Mucosa of rectum (tissue), 2 donors: ENCODE measurements around the gene RAD51B.
A peak's percentile ranks its signal among the peaks of the same experiment; 100 is the strongest.
"Not testable (repeated sequence)": the region's sequence is repeated elsewhere in the genome, so short reads cannot be mapped to it uniquely, and the experiment has no call there.

ENCODE experiments used
- H3K27ac ChIP-seq, 2 donors: one replicate each; pipeline ENCODE4 v1.7.0; 2013; ENCODE audit warnings: inconsistent platforms in 2 of 2, low read depth in 2 of 2, low read length in 2 of 2
- H3K27me3 ChIP-seq, 2 donors: one replicate each; pipeline ENCODE4 v1.7.0; 2013; ENCODE audit warnings: low read length in 2 of 2; ENCODE audit not compliant: control insufficient read depth in 2 of 2, insufficient read depth in 2 of 2
- H3K36me3 ChIP-seq, 2 donors: one replicate each; pipeline ENCODE4 v1.7.0; 2013; ENCODE audit warnings: low read length in 2 of 2; ENCODE audit not compliant: control insufficient read depth in 2 of 2, insufficient read depth in 2 of 2
- H3K4me1 ChIP-seq, 2 donors: one replicate each; pipeline ENCODE4 v1.7.0; 2013; ENCODE audit warnings: low read length in 2 of 2, mild to moderate bottlenecking in 1 of 2; ENCODE audit not compliant: control insufficient read depth in 2 of 2, insufficient read depth in 2 of 2
- H3K4me3 ChIP-seq, 2 donors: one replicate each; pipeline ENCODE4 v1.7.0; 2013; ENCODE audit warnings: low read length in 2 of 2
- H3K9ac ChIP-seq, 2 donors: one replicate each; pipeline ENCODE4 v1.7.0; 2013; ENCODE audit warnings: low read length in 2 of 2, low read depth in 1 of 2, mild to moderate bottlenecking in 1 of 2
- H3K9me3 ChIP-seq, 2 donors: one replicate each; pipeline ENCODE4 v1.7.0; 2013; ENCODE audit warnings: low read length in 2 of 2; ENCODE audit not compliant: control insufficient read depth in 2 of 2
- donor health status: healthy.
- donor health status: Normal muscosa, but diverticular disease.

RAD51B gene

GRCh38 chr14:68297876-68298468 lies 478.4 kb downstream of the RAD51B start:
- Histone ChIP-seq H3K4me1 (peaks cover 17 to 28% of the 10 kb centered on the region in 2 donors), H3K9me3 (no peaks in the 10 kb centered on the region), H3K27me3 (no peaks in the 10 kb centered on the region), H3K9ac (no peak overlapping the region), H3K36me3 (no peaks in the 10 kb centered on the region), H3K4me3 (no peak overlapping the region), H3K27ac (no peak overlapping the region)

DNA sequence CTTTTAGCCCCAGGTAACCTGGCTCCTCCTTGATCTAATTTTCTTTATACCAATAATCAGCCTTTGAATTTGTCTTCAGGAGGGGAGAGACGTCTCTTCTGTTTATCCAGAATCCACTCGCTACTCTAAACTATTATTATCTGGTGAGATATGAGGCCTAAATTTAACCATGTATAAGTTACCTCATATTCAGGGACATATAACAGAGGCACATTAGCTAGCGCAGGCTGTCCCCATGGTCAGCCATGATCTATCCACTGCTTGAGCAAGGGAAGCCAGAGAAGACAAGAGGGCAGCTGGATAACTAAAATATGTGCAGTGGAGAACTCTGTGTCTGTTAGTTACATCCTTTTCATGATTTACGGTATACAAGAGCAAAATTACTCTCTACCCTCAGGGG lies 481.0 kb downstream of the RAD51B start:
- Histone ChIP-seq H3K4me1 (peaks cover 3 to 7% of the 10 kb centered on the region in 2 donors), H3K36me3 (no peaks in the 10 kb centered on the region), H3K9me3 (no peaks in the 10 kb centered on the region), H3K4me3 (no peak overlapping the region), H3K27ac (no peak overlapping the region), H3K9ac (no peak overlapping the region), H3K27me3 (no peaks in the 10 kb centered on the region)

DNA sequence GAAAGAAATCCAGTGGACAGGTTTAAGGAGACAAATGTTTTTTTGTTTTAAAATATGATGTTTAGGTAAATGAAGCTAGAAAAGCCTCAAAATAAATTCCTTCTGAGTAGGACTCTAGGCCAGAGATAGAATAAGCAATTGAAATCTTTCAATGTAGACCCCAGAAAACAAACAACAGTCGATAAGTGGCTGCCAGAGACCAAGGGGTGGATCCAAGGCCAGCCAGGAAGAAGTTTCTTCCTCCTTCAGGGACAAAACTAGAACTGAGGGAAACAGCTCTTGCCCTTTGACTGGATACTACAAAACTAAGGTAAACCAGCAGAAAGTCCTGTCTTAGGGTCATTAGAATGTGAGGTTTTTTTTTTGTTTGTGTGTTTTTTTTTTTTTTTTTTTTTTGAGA lies 481.6 kb downstream of the RAD51B start:
- no peaks in the 10 kb centered on the region for H3K27me3 ChIP-seq
- peaks cover 0 to 7% of the 10 kb centered on the region in 2 donors for H3K4me1 ChIP-seq
- no peaks in the 10 kb centered on the region for H3K9me3 ChIP-seq
- no peaks in the 10 kb centered on the region for H3K36me3 ChIP-seq
- H3K27ac ChIP-seq = no peak overlapping the region
- H3K4me3 ChIP-seq = no peak overlapping the region
- no peak overlapping the region for H3K9ac ChIP-seq

DNA sequence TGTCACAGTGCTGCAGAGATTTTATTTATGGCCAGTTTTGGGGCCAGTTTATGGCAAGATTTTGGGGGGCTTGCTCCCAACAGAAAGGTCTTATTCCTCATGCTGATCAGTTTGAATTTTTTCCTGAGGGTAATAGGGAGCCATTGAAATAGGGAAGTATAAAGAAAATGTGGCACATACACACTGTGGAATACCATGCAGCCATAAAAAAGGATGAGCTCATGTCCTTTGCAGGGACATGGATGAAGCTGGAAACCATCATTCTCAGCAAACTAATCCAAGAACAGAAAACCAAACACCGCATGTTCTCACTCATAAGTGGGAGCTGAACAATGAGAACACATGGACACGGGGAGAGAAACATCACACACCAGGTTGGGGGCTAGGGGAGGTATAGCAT lies 483.4 kb downstream of the RAD51B start:
- H3K9ac ChIP-seq, H3K9me3 ChIP-seq, H3K36me3 ChIP-seq, H3K27me3 ChIP-seq, H3K27ac ChIP-seq, H3K4me3 ChIP-seq: not testable (repeated sequence)
- peaks cover 12 to 14% of the 10 kb centered on the region in 2 donors for H3K4me1 ChIP-seq

DNA sequence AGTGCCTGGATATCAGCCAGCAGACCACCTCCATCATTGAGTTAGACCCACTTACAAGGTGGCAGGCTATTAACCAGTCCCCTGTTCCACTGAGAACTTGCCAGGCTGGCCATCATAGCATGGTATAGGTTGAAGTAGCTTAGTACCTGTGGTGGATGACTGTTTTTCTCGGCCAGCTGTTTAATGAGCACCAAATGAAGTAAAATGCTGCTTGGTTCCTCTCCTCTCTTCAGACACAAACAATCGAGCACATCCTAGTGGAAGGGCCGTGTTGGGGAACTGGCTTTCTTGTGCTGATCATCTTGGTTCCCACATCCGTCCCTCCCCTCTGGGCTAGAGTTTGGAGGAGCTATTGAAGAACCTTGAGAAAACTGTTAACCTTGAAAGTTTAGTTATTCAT lies 486.2 kb downstream of the RAD51B start:
- Histone ChIP-seq H3K9ac (no peak overlapping the region), H3K4me3 (no peak overlapping the region), H3K4me1 (peaks cover 15 to 18% of the 10 kb centered on the region in 2 donors), H3K9me3 (no peaks in the 10 kb centered on the region), H3K27ac (no peak overlapping the region), H3K27me3 (no peaks in the 10 kb centered on the region), H3K36me3 (no peaks in the 10 kb centered on the region)

DNA sequence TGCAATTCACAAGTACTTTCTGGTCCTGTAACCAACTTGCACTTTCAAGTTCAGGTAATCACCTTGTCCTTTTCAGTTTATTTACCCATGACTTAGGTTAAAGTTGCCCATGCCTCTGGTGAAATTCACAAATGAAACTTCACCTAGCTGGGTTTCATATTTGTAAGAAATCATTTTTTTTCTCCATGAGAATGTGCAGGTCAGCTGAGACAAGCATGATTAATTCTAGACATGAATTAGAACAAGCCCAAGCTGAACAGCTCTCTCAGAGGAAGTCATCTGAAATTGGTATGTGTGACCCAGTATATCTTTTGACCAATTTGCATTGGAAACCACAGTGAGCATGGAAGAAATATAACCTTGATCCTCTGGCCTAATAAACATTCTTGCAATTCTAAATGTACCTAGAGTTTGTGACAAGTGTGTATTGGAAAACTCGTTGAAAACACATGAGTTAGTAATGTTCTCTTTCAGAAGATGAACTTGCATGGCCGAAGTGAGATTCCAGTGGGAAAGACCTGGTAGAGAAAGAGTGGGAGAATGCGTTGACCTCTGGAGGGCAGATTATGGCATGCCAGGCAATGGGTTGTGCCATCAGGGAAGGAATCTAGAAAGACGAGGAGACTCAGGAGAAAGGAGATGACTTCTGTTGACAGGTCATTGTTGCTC lies 486.8 kb downstream of the RAD51B start:
- Histone ChIP-seq H3K27ac (peak overlapping the region; percentile 69 to 76), H3K9ac (no peak overlapping the region)

GRCh38 chr14:68306934-68307789 lies 487.6 kb downstream of the RAD51B start:
- Histone ChIP-seq H3K27me3 (no peaks in the 10 kb centered on the region), H3K36me3 (no peaks in the 10 kb centered on the region), H3K9ac (peak overlapping the region in 1 of 2 donors; percentile 18), H3K27ac (peak overlapping the region; percentile 69 to 76), H3K4me3 (no peak overlapping the region), H3K9me3 (no peaks in the 10 kb centered on the region), H3K4me1 (peaks cover 15 to 18% of the 10 kb centered on the region in 2 donors)

More for the DNA sequence above, 486.8 kb downstream of the RAD51B start:
- no peak overlapping the region for H3K4me3 ChIP-seq
- no peaks in the 10 kb centered on the region for H3K27me3 ChIP-seq
- peaks cover 15 to 18% of the 10 kb centered on the region in 2 donors for H3K4me1 ChIP-seq
- no peaks in the 10 kb centered on the region for H3K9me3 ChIP-seq
- no peaks in the 10 kb centered on the region for H3K36me3 ChIP-seq

DNA sequence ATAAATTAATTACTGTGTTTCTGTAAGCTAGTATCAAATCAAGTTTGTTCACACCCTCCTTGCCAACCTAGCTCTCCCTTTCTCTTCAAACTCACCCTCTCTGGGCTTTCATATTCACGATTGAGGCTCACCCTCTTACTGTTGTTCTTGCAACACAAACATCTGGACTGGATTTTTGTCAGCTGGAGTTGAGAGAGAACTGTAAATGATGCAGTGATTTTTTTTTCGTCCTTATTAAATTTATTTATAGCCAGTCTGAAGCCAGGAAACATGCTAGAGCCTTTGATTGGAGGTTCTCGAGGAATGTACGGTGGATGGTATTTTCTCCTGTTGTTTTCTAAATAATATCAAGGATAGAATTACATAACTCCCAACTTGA lies 488.2 kb downstream of the RAD51B start:
- H3K36me3 ChIP-seq = no peaks in the 10 kb centered on the region
- H3K9me3 ChIP-seq = no peaks in the 10 kb centered on the region
- H3K4me1 ChIP-seq = peaks cover 15 to 18% of the 10 kb centered on the region in 2 donors
- no peaks in the 10 kb centered on the region for H3K27me3 ChIP-seq
- no peak overlapping the region for H3K4me3 ChIP-seq
- H3K27ac ChIP-seq = peak overlapping the region; percentile 69 to 76
- H3K9ac ChIP-seq = no peak overlapping the region

DNA sequence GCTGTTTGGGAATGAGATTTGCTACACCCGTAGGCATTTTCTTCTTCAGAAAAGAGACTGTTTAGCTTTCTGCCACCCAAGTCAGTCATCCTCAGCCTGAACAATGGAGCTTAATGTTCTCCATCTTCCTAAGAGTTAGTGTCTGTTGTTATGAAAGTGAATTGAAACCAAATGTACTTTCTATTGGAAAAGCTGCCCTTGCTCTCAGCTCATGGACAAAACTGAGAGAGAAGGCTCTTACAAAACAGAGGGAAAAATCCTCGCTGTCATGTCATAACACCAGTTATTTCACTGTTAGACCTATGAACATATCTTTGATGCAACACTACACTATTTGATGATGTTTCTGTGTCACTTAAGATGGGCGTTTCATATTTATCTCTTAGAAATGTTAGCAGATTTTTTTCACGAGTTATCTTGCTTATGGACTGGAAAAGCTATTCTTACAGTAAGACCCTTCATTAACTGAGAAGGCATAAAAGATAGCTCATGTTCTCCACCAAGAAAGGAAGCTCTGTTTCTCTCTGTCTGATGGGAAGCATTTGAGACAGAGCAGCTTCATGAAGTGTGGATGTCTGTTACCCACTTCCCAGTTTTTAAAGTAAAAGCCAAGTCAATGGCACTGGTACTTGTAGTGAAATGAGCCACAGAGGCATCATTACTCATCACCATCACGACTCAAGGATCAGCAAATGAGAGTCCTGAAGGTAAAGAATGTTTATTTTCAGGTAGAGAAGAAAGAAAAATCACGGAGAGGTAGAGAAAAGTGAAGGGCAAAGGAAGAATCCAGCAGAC lies 489.3 kb downstream of the RAD51B start:
- H3K4me1 ChIP-seq = peaks cover 15 to 18% of the 10 kb centered on the region in 2 donors
- peak overlapping the region; percentile 30 to 33 for H3K27ac ChIP-seq

More for the DNA sequence above, 489.3 kb downstream of the RAD51B start:
- Histone ChIP-seq H3K4me3 (no peak overlapping the region), H3K27me3 (no peaks in the 10 kb centered on the region), H3K9me3 (no peaks in the 10 kb centered on the region), H3K36me3 (no peaks in the 10 kb centered on the region), H3K9ac (no peak overlapping the region)
